ENCODE data around the gene PTPRD. TPM values are rescaled to one million over a fixed set of nuclear protein-coding genes. Genes with fewer than 3 reads are reported as not detected.

PTPRD gene
- total RNA-seq, 4 donors from 2014 or later = 19.6 to 78.9 (median 45.6) TPM

GRCh38 chr9:9173264-9173663 lies 1439.5 kb downstream of the PTPRD start:
- TF ChIP-seq POLR2A (IDR thresholded peaks at IDR 0.05) = no peak
- TF ChIP-seq CTCF (IDR thresholded peaks at IDR 0.05) = no peak
- Histone ChIP-seq H3K27me3 (no peaks in the 10 kb centered on the region), H3K4me3 (replicated peaks in 1 of 3) (no peak overlapping the region), H3K27ac (no peak overlapping the region), H3K9me3 (no peaks in the 10 kb centered on the region), H3K4me1 (no peaks in the 10 kb centered on the region), H3K36me3 (no peaks in the 10 kb centered on the region)
- no peak for DNase-seq
- intact Hi-C loops (cut with DNase I) = no loop called here
- 66 to 100% methylated on average over 1 of the region's 1 CpG for WGBS, 2 donors

GRCh38 chr9:9170439-9171134 lies 1442.2 kb downstream of the PTPRD start:
- no peaks in the 10 kb centered on the region for H3K9me3 ChIP-seq
- DNase-seq = no peak
- 43 to 44% methylated on average over 4 of the region's 4 CpGs for WGBS, 2 donors
- H3K4me1 ChIP-seq = no peaks in the 10 kb centered on the region
- intact Hi-C loops (cut with DNase I) = no loop called here
- no peaks in the 10 kb centered on the region for H3K27me3 ChIP-seq
- H3K4me3 ChIP-seq (replicated peaks in 1 of 3) = no peak overlapping the region
- TF ChIP-seq POLR2A (IDR thresholded peaks at IDR 0.05) = no peak
- no peak for TF ChIP-seq CTCF (IDR thresholded peaks at IDR 0.05)
- H3K27ac ChIP-seq = no peak overlapping the region
- no peaks in the 10 kb centered on the region for H3K36me3 ChIP-seq

GRCh38 chr9:9142001-9142400 lies 1470.8 kb downstream of the PTPRD start:
- Histone ChIP-seq H3K27me3 (no peaks in the 10 kb centered on the region), H3K4me3 (replicated peaks in 1 of 3) (no peak overlapping the region), H3K27ac (no peak overlapping the region), H3K9me3 (no peaks in the 10 kb centered on the region), H3K36me3 (no peaks in the 10 kb centered on the region), H3K4me1 (no peaks in the 10 kb centered on the region)
- no peak for TF ChIP-seq CTCF (IDR thresholded peaks at IDR 0.05)
- TF ChIP-seq POLR2A (IDR thresholded peaks at IDR 0.05) = no peak
- 74 to 80% methylated on average over 3 of the region's 3 CpGs for WGBS, 2 donors
- DNase-seq = no peak
- intact Hi-C loops (cut with DNase I) = no loop called here

- no peak for DNase-seq
- no peaks in the 10 kb centered on the region for H3K4me1 ChIP-seq
- WGBS, 2 donors = 85 to 95% methylated on average over 3 of the region's 3 CpGs
- H3K9me3 ChIP-seq = no peaks in the 10 kb centered on the region
- no peak overlapping the region for H3K27ac ChIP-seq
- no peaks in the 10 kb centered on the region for H3K36me3 ChIP-seq
- H3K4me3 ChIP-seq (replicated peaks in 1 of 3) = no peak overlapping the region
- TF ChIP-seq CTCF (IDR thresholded peaks at IDR 0.05) = no peak
- no peak for TF ChIP-seq POLR2A (IDR thresholded peaks at IDR 0.05)
- intact Hi-C loops (cut with DNase I) = no loop called here
- no peaks in the 10 kb centered on the region for H3K27me3 ChIP-seq
Observed at GRCh38 chr9:9133526-9133925, 1479.3 kb downstream of the PTPRD start.

GRCh38 chr9:9124616-9125015 lies 1488.2 kb downstream of the PTPRD start:
- TF ChIP-seq POLR2A (IDR thresholded peaks at IDR 0.05) = no peak
- TF ChIP-seq CTCF (IDR thresholded peaks at IDR 0.05) = no peak
- no peaks in the 10 kb centered on the region for H3K27me3 ChIP-seq
- no peaks in the 10 kb centered on the region for H3K9me3 ChIP-seq
- WGBS, 2 donors = 18 to 31% methylated on average over 2 of the region's 2 CpGs
- no peak for DNase-seq
- H3K4me3 ChIP-seq (replicated peaks in 1 of 3) = no peak overlapping the region
- H3K27ac ChIP-seq = no peak overlapping the region
- H3K36me3 ChIP-seq = no peaks in the 10 kb centered on the region
- intact Hi-C loops (cut with DNase I) = no loop called here
- no peaks in the 10 kb centered on the region for H3K4me1 ChIP-seq

Data from thyroid gland (tissue), 4 donors.